Adrenal gland (tissue), 12 donors: Measurements from ENCODE around the gene PACS2. TPM values are rescaled to one million over a fixed set of nuclear protein-coding genes. Genes with fewer than 3 reads are reported as not detected.

Source experiments
- polyA plus RNA-seq, 3 donors: library from polyadenylated mRNA; stranded (reverse); fragments of 200-250 nt in 2 of 3; fragments of 350-450 nt in 1 of 3; fragmentation: Illumina TruSeq in 1 of 3; extraction: RNeasy Lipid Tissue Mini Kit (QIAGEN cat#74804) in 1 of 3; gene quantifications; one replicate each; pipeline ENCODE4 v1.2.3, GENCODE V29; 2013 to 2014
- total RNA-seq, 9 donors: library from RNA; depleted of rRNA in 4 of 9; stranded (reverse); fragments of >200 nt in 4 of 9; fragments of 120-200 nt in 1 of 9; fragmentation: NEBNext Ultra II Directional in 1 of 9; extraction: Animal tissue kit (Norgen Biotek cat#: 25700) in 1 of 9; gene quantifications; one replicate each; pipeline versions ENCODE4 v1.1.0 to v1.2.4, GENCODE V29; 2013 to 2023
- donor health status: healthy with polysubstance abuse.
- donor health status: Bipolar disorder and iron deficiency.
- donor health status: DM: yes; HTN: yes; CAD: no.
- donor health status: DM: no; HTN: no; CAD: no.
- donor health status: DM: no; HTN: no; CAD: no.
- donor health status: DM: yes; HTN: yes; CAD: no.

The PACS2 gene
- total and polyA plus RNA-seq, 12 donors = 19.5 to 221 (median 81.1) TPM

Other genes starting within 250 kb of the PACS2 start
- gene GPR132, start 249.3 kb upstream of the PACS2 start, total RNA-seq = 10 to 100 TPM in 1 of 9 donors, 1 to 10 TPM in 6, under 1 TPM in 2; 0.17 to 11.7 (median 2.0) TPM
- gene GPR132, start 249.3 kb upstream of the PACS2 start, polyA plus RNA-seq = 1 to 10 TPM in 1 of 3 donors, under 1 TPM in 2; 0.57 to 1.8 (median 0.91) TPM
- 1 to 10 TPM in 8 of 9 donors, under 1 TPM in 1; 0.83 to 5.7 (median 3.8) TPM for gene JAG2, start 146.0 kb upstream of the PACS2 start, total RNA-seq
- 10 to 100 TPM in 2 of 3 donors, under 1 TPM in 1; 0.93 to 16.2 (median 12.7) TPM for gene JAG2, start 146.0 kb upstream of the PACS2 start, polyA plus RNA-seq
- 10 to 100 TPM; 13.4 to 55.8 (median 34.4) TPM for gene NUDT14, start 133.4 kb upstream of the PACS2 start, total RNA-seq
- 10 to 100 TPM in 2 of 3 donors, 1 to 10 TPM in 1; 4.1 to 49.1 (median 48.0) TPM for gene NUDT14, start 133.4 kb upstream of the PACS2 start, polyA plus RNA-seq
- gene BTBD6, start 66.2 kb upstream of the PACS2 start, total RNA-seq = 10 to 100 TPM; 23.3 to 43.3 (median 31.3) TPM
- gene BTBD6, start 66.2 kb upstream of the PACS2 start, polyA plus RNA-seq = 10 to 100 TPM; 14.3 to 78.5 (median 72.6) TPM
- gene BRF1, start 13.7 kb upstream of the PACS2 start, total RNA-seq = 10 to 100 TPM; 14.0 to 96.9 (median 39.2) TPM
- 10 to 100 TPM; 20.0 to 94.3 (median 35.8) TPM for gene BRF1, start 13.7 kb upstream of the PACS2 start, polyA plus RNA-seq
- gene TEX22, start 83.8 kb downstream of the PACS2 start, total RNA-seq = 1 to 10 TPM in 4 of 9 donors, under 1 TPM in 2, not detected in 3; 0.17 to 2.8 (median 1.2) TPM
- gene TEX22, start 83.8 kb downstream of the PACS2 start, polyA plus RNA-seq = under 1 TPM; 0.20 to 0.38 (median 0.24) TPM
- 100 to 1,000 TPM in 2 of 9 donors, 10 to 100 TPM in 7; 26.8 to 102 (median 58.8) TPM for gene MTA1, start 105.1 kb downstream of the PACS2 start, total RNA-seq
- 100 to 1,000 TPM in 2 of 3 donors, 10 to 100 TPM in 1; 11.8 to 270 (median 142) TPM for gene MTA1, start 105.1 kb downstream of the PACS2 start, polyA plus RNA-seq
- gene CRIP2, start 160.1 kb downstream of the PACS2 start, total RNA-seq = 10 to 100 TPM; 20.7 to 90.6 (median 50.9) TPM
- 100 to 1,000 TPM in 2 of 3 donors, 1 to 10 TPM in 1; 5.9 to 193 (median 141) TPM for gene CRIP2, start 160.1 kb downstream of the PACS2 start, polyA plus RNA-seq
- gene CRIP1, start 172.1 kb downstream of the PACS2 start, total RNA-seq = 10 to 100 TPM in 3 of 9 donors, 1 to 10 TPM in 6; 1.9 to 20.0 (median 9.1) TPM
- gene CRIP1, start 172.1 kb downstream of the PACS2 start, polyA plus RNA-seq = 100 to 1,000 TPM in 1 of 3 donors, 10 to 100 TPM in 1, 1 to 10 TPM in 1; 5.9 to 157 (median 80.3) TPM
- gene TEDC1, start 176.5 kb downstream of the PACS2 start, total RNA-seq = 1 to 10 TPM; 1.4 to 6.2 (median 3.3) TPM
- 10 to 100 TPM in 2 of 3 donors, under 1 TPM in 1; 0.24 to 19.1 (median 12.7) TPM for gene TEDC1, start 176.5 kb downstream of the PACS2 start, polyA plus RNA-seq
- 10 to 100 TPM in 1 of 9 donors, 1 to 10 TPM in 7, under 1 TPM in 1; 0.78 to 12.1 (median 1.3) TPM for gene TMEM121, start 211.8 kb downstream of the PACS2 start, total RNA-seq
- gene TMEM121, start 211.8 kb downstream of the PACS2 start, polyA plus RNA-seq = 1 to 10 TPM in 2 of 3 donors, not detected in 1; 1.9 to 2.0 TPM